ENCODE results near the gene UNC5CL. TPM values are rescaled to one million over a fixed set of nuclear protein-coding genes. Genes with fewer than 3 reads are reported as not detected.

Gene UNC5CL
- total and polyA plus RNA-seq, 2 of the 8 experiments (the other 6 are each of a cell fraction or from before 2014, with no cell fraction given): 1.3 to 1.7 TPM

DNA sequence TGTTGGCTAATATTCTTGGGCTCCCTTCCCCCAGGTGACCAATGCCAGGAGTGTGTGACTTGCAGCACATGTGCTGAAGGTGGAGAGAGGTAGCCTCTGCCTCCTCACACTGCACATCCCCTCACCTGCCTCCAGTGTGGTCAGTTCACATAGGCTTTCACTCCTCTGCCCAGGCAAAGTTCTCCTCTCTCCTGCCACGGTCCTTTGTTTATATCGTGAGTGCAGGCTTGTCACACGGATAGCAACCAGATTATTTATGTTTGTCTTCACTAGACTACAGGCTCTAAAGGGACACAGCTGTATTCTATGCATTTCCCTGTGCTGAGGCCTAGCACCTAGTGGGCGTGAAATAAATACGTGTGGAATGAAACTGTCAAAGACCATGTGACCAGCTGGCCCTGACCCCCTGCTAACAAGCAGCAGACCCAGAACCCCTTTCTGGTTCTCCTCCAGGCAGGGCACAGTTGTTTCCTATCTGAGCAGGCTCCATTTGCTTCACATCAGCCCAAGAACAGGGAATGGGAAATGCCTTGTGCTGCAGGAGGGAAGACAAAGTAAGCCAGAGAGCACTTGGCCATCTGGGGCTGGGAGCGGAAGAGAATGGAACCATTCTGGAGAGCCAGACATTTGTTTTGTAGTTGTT, 42.3 kb downstream of the UNC5CL start:
- 38% methylated on average over 6 of the region's 6 CpGs; no CpG with 5 or more reads in 1 of the 2 experiments for WGBS, 2 experiments (ENCODE audit: extremely low coverage in 1 of 2, insufficient coverage in 1 of 2, insufficient read length in 1 of 2, insufficient replicate concordance in 2 of 2, low coverage in 1 of 2, low lambda C conversion rate in 2 of 2, missing lambda C conversion rate in 1 of 2)
- H2AK5ac ChIP-seq (ENCODE audit: low read depth, low read length): peak overlapping the region; percentile 19
- H3K18ac ChIP-seq (ENCODE audit: extremely low read depth, low read length): peak overlapping the region; percentile 85
- peak overlapping the region; percentile 55 for H3K4me2 ChIP-seq (ENCODE audit: insufficient read depth in 1 of 2, low read depth in 2 of 2, low read length in 2 of 2)
- peak overlapping the region; percentile 87 for H2BK120ac ChIP-seq (replicated peaks; ENCODE audit: low read depth, low read length)
- H3K27me3 ChIP-seq (replicated peaks in 1 of 4; ENCODE audit: control insufficient read depth in 3 of 4, extremely low read depth in 1 of 4, insufficient read depth in 3 of 4, low read length in 3 of 4): no peaks in the 10 kb centered on the region; a peak in 3 of 7 replicates
- peak overlapping the region; percentile 100 for H4K91ac ChIP-seq (replicated peaks; ENCODE audit: insufficient read length, low read length)
- peak overlapping the region; percentile 84 for H3K4ac ChIP-seq (replicated peaks; ENCODE audit: insufficient read length, low read depth, low read length)
- H4K20me1 ChIP-seq (replicated peaks in 1 of 2; ENCODE audit: control insufficient read depth in 1 of 2, insufficient read depth in 2 of 2, low read length in 2 of 2): no peaks in the 10 kb centered on the region
- H3K23me2 ChIP-seq (ENCODE audit: low read depth, low read length): no peaks in the 10 kb centered on the region; the same call in 1 of the 2 replicates
- peak overlapping the region; percentile 86 for H3K27ac ChIP-seq (ENCODE audit: low read depth, low read length)
- peak overlapping the region; percentile 67; the same call in 1 of the 2 replicates for H2AFZ ChIP-seq (ENCODE audit: low read length)
- peak overlapping the region; percentile 5 for H3K23ac ChIP-seq (ENCODE audit: insufficient read length)
- CTCF ChIA-PET (ENCODE audit: partially characterized antibody): interaction anchor here (0.6 to 4.4 kb wide), 6 partner anchors 8 to 1720 kb away, joined by 3 to 37 read pairs (median 3); no protein-coding TSS in a partner anchor
- POLR2A ChIA-PET (ENCODE audit: partially characterized antibody): interaction anchor here (1.0 to 1.9 kb wide), 6 partner anchors 9 to 43 kb away, joined by 3 to 7 read pairs (median 4); partner anchors contain the start of gene UNC5CL
- H3K36me3 ChIP-seq (ENCODE audit: control insufficient read depth in 2 of 4, insufficient read depth in 4 of 4, low read length in 3 of 4): no peaks in the 10 kb centered on the region
- no peaks in the 10 kb centered on the region for H3K79me2 ChIP-seq (ENCODE audit: control insufficient read depth in 1 of 2, insufficient read depth in 2 of 2, low read length in 2 of 2)
- DNase-seq (ENCODE audit: low read depth in 1 of 2, low spot score in 2 of 2) (no peak), FAIRE-seq (peak; percentile 65)
- peak overlapping the region; percentile 66; the same call in 1 of the 2 replicates for H2BK15ac ChIP-seq (ENCODE audit: low read length)
- 0 out of 4 replicates have a peak, but pooled peaks of 1 of the 2 experiments have one; percentile 26 for TF ChIP-seq SIN3A (conservative IDR thresholded peaks at IDR 0.05 in 1 of 2, IDR thresholded peaks at IDR 0.05 in 1 of 2; ENCODE audit: low read depth in 1 of 2, low read length in 2 of 2)
- 0 out of 2 replicates have a peak, but pooled peaks have one; percentile 11 for TF ChIP-seq YY1 (IDR thresholded peaks at IDR 0.05; ENCODE audit: low read depth, low read length)
- TF ChIP-seq, protein P1, sequence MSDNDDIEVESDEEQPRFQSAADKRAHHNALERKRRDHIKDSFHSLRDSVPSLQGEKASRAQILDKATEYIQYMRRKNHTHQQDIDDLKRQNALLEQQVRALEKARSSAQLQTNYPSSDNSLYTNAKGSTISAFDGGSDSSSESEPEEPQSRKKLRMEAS (IDR thresholded peaks at IDR 0.05): peak; percentile 34; the same call in 1 of the 2 replicates
- TF ChIP-seq CBX8 (IDR thresholded peaks at IDR 0.05; ENCODE audit: borderline replicate concordance, low read depth, low read length): no peak
- TF ChIP-seq POLR2A (IDR thresholded peaks at IDR 0.05; ENCODE audit: control extremely low read depth in 1 of 2, low read depth in 2 of 2, low read length in 2 of 2): peak in 1 of 2 experiments; percentile 41; a peak in 2 of 3 replicates
- TF ChIP-seq TAF1 (IDR thresholded peaks at IDR 0.05; ENCODE audit: low read depth, low read length): peak; percentile 34; the same call in 1 of the 2 replicates
- peaks cover 12 to 32% (median 23%) of the 10 kb centered on the region in 4 experiments for H3K4me1 ChIP-seq (replicated peaks in 1 of 4; ENCODE audit: control insufficient read depth in 3 of 4, insufficient read depth in 4 of 4, low read length in 3 of 4)
- peak overlapping the region; percentile 98 for H2BK20ac ChIP-seq (ENCODE audit: low read length)
- H2BK5ac ChIP-seq (ENCODE audit: low read depth, low read length): peak overlapping the region; percentile 84
- H3K14ac ChIP-seq (ENCODE audit: insufficient read length): peak overlapping the region; percentile 21
- peak overlapping the region; percentile 70 for H2BK12ac ChIP-seq (ENCODE audit: low read depth, low read length)
- H3K79me1 ChIP-seq (ENCODE audit: low read depth, low read length): no peaks in the 10 kb centered on the region
- no peak overlapping the region for H4K8ac ChIP-seq (ENCODE audit: extremely low read depth, insufficient read depth, low read length)
- peak overlapping the region in 2 of 4 experiments; percentile 35 to 47; a peak in 2 of 7 replicates for H3K9ac ChIP-seq (replicated peaks in 1 of 4; ENCODE audit: extremely low read depth in 1 of 4, low read depth in 3 of 4, low read length in 3 of 4)
- H3K4me3 ChIP-seq (ENCODE audit: extremely low read depth in 1 of 4, insufficient read depth in 2 of 4, low read depth in 3 of 4, low read length in 4 of 4): peak overlapping the region in 3 of 4 experiments; percentile 8 to 37 (median 16); a peak in 4 of 8 replicates
- H3K56ac ChIP-seq (replicated peaks; ENCODE audit: insufficient read length, low read depth, low read length): peak overlapping the region; percentile 2
- no peaks in the 10 kb centered on the region for H3K9me3 ChIP-seq (ENCODE audit: insufficient read depth in 2 of 2, low read depth in 1 of 2, low read length in 1 of 2)
- H4K5ac ChIP-seq (ENCODE audit: insufficient read length, low read depth, low read length): peak overlapping the region; percentile 87

All from H1 (cell line).